GM12864 (cell line): Measurements from ENCODE around the gene PDE4B.

Source experiments
- DNase-seq: peaks from one replicate; pipeline ENCODE4 v3.0.0-alpha.2; 2011; ENCODE audit warnings: low read depth
- H3K4me3 ChIP-seq: 2 replicates; pipeline ENCODE4 v1.5.1; 2011; ENCODE audit warnings: mild to moderate bottlenecking, low read depth, low read length, control low read depth
- TF ChIP-seq, protein P1 (sequence below): IDR thresholded peaks from 2 replicates; pipeline ENCODE4 v1.5.1; 2011; ENCODE audit warnings: low read depth, mild to moderate bottlenecking, moderate library complexity, low read length, control low read depth, inconsistent platforms; ENCODE audit errors: missing control alignments

The PDE4B gene

GRCh38 chr1:66276218-66276617, 483.5 kb downstream of the PDE4B start:
- TF ChIP-seq, protein P1, sequence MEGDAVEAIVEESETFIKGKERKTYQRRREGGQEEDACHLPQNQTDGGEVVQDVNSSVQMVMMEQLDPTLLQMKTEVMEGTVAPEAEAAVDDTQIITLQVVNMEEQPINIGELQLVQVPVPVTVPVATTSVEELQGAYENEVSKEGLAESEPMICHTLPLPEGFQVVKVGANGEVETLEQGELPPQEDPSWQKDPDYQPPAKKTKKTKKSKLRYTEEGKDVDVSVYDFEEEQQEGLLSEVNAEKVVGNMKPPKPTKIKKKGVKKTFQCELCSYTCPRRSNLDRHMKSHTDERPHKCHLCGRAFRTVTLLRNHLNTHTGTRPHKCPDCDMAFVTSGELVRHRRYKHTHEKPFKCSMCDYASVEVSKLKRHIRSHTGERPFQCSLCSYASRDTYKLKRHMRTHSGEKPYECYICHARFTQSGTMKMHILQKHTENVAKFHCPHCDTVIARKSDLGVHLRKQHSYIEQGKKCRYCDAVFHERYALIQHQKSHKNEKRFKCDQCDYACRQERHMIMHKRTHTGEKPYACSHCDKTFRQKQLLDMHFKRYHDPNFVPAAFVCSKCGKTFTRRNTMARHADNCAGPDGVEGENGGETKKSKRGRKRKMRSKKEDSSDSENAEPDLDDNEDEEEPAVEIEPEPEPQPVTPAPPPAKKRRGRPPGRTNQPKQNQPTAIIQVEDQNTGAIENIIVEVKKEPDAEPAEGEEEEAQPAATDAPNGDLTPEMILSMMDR, result no peak
- peak; percentile 67 for DNase-seq

GRCh38 chr1:66278260-66279021, 485.7 kb downstream of the PDE4B start:
- TF ChIP-seq, protein P1, result no peak
- DNase-seq, result peak; percentile 46

More at GRCh38 chr1:66276218-66276617, 483.5 kb downstream of the PDE4B start:
- no peak overlapping the region for H3K4me3 ChIP-seq

GRCh38 chr1:66281808-66282207, 489.1 kb downstream of the PDE4B start:
- TF ChIP-seq, protein P1, result no peak
- H3K4me3 ChIP-seq, result no peak overlapping the region
- no peak for DNase-seq

More at GRCh38 chr1:66278260-66279021, 485.7 kb downstream of the PDE4B start:
- no peak overlapping the region; the same call in 1 of the 2 replicates for H3K4me3 ChIP-seq

DNA sequence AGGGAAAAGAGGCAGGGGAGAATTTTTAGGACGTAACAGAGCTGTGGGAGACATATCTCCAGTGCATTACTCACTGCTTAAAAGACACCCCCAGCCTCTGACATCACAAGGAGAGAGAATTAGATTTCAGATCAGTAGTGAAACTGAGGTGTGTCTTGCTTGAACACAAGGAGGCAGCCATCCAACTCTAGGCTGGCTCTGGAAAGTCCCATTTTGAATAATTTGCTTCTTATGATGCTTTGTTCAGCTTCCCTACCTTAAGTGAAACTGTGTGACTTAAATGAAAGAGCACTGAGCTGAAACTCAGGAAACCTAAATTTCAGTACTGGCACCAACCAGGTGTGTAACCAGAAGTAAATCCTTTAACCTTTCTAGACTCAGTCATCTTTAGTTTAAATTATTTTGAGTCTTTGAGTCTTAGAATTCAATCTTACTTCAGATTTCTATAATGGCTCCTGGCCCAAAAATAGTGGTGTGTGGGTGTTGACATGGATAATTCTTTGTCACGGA, 489.7 kb downstream of the PDE4B start:
- DNase-seq, result peak; percentile 98
- H3K4me3 ChIP-seq, result peak overlapping the region; percentile 21; the same call in 1 of the 2 replicates
- TF ChIP-seq, protein P1, result no peak

DNA sequence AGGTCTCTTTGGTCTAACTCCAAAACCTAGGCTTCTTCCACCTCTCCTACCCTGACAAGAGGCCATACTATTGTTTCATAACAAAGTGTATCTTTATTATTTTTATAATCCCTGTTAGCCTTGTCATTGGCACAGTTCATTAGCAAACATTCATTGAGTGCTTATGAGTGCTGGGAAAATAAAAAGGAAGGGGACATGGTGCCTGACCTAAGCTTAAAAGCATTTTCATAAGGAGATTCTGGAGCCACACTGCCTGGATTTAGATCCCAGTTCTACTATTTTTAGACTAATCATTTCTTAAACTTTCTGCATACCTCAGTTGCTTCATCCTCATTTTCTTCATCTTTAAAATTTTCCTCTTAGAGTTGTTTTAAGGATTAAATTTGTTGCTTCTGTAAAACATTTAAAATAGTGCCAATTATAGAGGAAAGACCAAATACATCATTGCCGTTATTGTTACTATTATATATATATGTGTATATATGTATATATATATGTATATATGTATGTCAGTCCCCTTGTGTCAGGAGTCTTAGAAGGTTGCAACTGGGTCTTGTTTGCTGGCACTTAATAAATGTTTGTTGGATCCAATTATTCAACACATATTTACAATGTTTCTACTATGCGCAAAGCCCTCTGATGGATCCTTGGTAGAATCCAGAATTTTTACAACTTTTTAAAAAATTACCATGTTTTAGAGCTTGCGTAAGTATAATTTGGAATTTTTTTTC, 490.4 kb downstream of the PDE4B start:
- no peak for DNase-seq
- TF ChIP-seq, protein P1, result no peak

GRCh38 chr1:66283622-66284041, 490.9 kb downstream of the PDE4B start:
- peak; percentile 74 for DNase-seq
- TF ChIP-seq, protein P1, result no peak
- no peak overlapping the region; the same call in 1 of the 2 replicates for H3K4me3 ChIP-seq

More for the DNA sequence above, 490.4 kb downstream of the PDE4B start:
- peak overlapping the region; percentile 21; the same call in 1 of the 2 replicates for H3K4me3 ChIP-seq
